Panc1 (cell line): ENCODE results near the gene PCNX1. TPM values are rescaled to one million over a fixed set of nuclear protein-coding genes. Genes with fewer than 3 reads are reported as not detected.

Experiments
- ATAC-seq: fragments of 200-7000 bp; cut with Tn5 transposase; 2 replicates; pipeline ENCODE4 v1.9.1; 2020; ENCODE audit warnings: mild to moderate bottlenecking, moderate library complexity
- BruUV-seq: library from RNA; stranded (reverse); fragments of 400-500 nt; replicated peaks from 2 replicates; lab custom pipeline; 2021; lab: Mats Ljungman, UMichigan
- CTCF ChIA-PET: fragments of 300-600 bp; sonication (Branson Sonifier 250); formaldehyde crosslinking; loops from one replicate; lab custom pipeline; 2022; ENCODE audit warnings: antibody characterized with exemption; lab: Charles Lee
- POLR2A ChIA-PET: fragments of 300-600 bp; sonication (Branson Sonifier 250); formaldehyde crosslinking; loops from one replicate; lab custom pipeline; 2022; ENCODE audit warnings: antibody characterized with exemption; lab: Charles Lee
- DNase-seq: peaks from one replicate; pipeline ENCODE4 v3.0.0-alpha.2; 2010; ENCODE audit warnings: low read depth, low spot score
- H3K27ac ChIP-seq: 2 replicates; pipeline ENCODE4 v1.5.1; 2011; ENCODE audit warnings: mild to moderate bottlenecking, low read length, inconsistent platforms
- H3K27me3 ChIP-seq: fragments of 200-500 bp; sonication (Bioruptor generic); 2 replicates; pipeline ENCODE4 v1.6.0; 2014; ENCODE audit warnings: low read length, inconsistent platforms; ENCODE audit not compliant: control insufficient read depth, insufficient read depth
- H3K36me3 ChIP-seq: fragments of 200-500 bp; sonication (Bioruptor generic); 2 replicates; pipeline ENCODE4 v1.5.1; 2014; ENCODE audit warnings: inconsistent platforms, mild to moderate bottlenecking, low read length, moderate library complexity; ENCODE audit not compliant: control insufficient read depth, insufficient read depth
- H3K4me1 ChIP-seq: 2 replicates; pipeline ENCODE4 v1.5.1; 2011; ENCODE audit warnings: inconsistent platforms, mild to moderate bottlenecking, low read length, moderate library complexity; ENCODE audit not compliant: control insufficient read depth, insufficient read depth
- H3K4me3 ChIP-seq, 2 experiments: 2 replicates each; pipeline ENCODE4 v1.5.1; 2011 to 2012; ENCODE audit warnings: low read depth in 2 of 2, low read length in 2 of 2, mild to moderate bottlenecking in 2 of 2, inconsistent platforms in 1 of 2, moderate library complexity in 1 of 2
- H3K9me3 ChIP-seq: fragments of 200-500 bp; sonication (Bioruptor generic); 2 replicates; pipeline ENCODE4 v1.5.1; 2014; ENCODE audit warnings: low read depth, mild to moderate bottlenecking, inconsistent platforms, low read length, moderate library complexity; ENCODE audit not compliant: control insufficient read depth, insufficient read depth
- POLR2AphosphoS5 ChIP-seq: IDR thresholded peaks from 2 replicates; pipeline ENCODE4 v1.6.1; 2012; ENCODE audit warnings: mild to moderate bottlenecking, low read depth, low read length, moderate library complexity
- SIN3A ChIP-seq: IDR thresholded peaks from 2 replicates; pipeline ENCODE4 v1.6.1; 2012; ENCODE audit warnings: low read depth, mild to moderate bottlenecking, low read length, moderate library complexity, borderline replicate concordance; ENCODE audit not compliant: insufficient read depth
- TCF7L2 ChIP-seq: IDR thresholded peaks from 2 replicates; pipeline ENCODE4 v1.6.1; 2011; ENCODE audit warnings: mild to moderate bottlenecking, low read depth, low read length, inconsistent platforms
- in situ Hi-C: cut with HindIII; loops from 2 replicates; pipeline ENCODE4 v1.10.0; 2016; ENCODE audit warnings: low sequenced_read_pairs, low pct_unique_long_range_greater_than_20kb
- intact Hi-C: fragments of 100-400 bp; cut with micrococcal nuclease; formaldehyde crosslinking; loops from one replicate; pipeline ENCODE4 v1.10.0; 2022; ENCODE audit not compliant: unreplicated experiment
- total RNA-seq: library from RNA; stranded (reverse); gene quantifications from one replicate; pipeline ENCODE4 v1.2.1, GENCODE V29; 2021; ENCODE audit not compliant: unreplicated experiment
- TF ChIP-seq, protein P1 (sequence below), 2 experiments: IDR thresholded peaks; 2 replicates each; pipeline ENCODE4 v1.6.1; 2011 to 2012; ENCODE audit warnings: low read depth in 2 of 2, control low read depth in 1 of 2, low read length in 1 of 2, mild to moderate bottlenecking in 1 of 2, moderate library complexity in 1 of 2; ENCODE audit not compliant: insufficient read depth in 1 of 2
- TF ChIP-seq, protein P2 (sequence below): fragments of 450-650 bp; IDR thresholded peaks from 2 replicates; pipeline ENCODE4 v1.5.1; 2017; ENCODE audit warnings: mild to moderate bottlenecking

The PCNX1 gene
- total RNA-seq, 1 experiment from 2014 or later: 30.5 TPM

DNA sequence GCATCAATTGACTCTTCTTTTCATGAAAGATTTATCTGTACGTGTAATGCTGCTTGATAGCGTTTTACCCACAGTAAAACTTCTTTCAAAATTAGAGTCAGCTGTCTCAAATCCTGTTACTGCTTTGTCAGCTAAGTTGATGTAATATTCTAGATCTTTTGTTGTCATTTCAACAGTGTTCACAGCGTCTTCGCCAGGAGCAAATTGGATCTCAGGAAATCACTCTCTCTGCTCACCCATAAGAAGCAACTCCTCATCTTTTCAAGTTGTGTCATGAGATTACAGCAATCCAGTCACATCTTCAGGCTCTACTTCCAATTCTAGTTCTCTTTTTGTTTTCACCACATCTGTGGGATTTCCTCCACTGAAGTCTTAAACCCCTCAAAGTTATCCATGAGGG is 9.5 kb downstream of the PCNX1 start:
- ATAC-seq (no peak), DNase-seq (no peak)
- H3K9me3 ChIP-seq: no peaks in the 10 kb centered on the region
- peaks cover 5% of the 10 kb centered on the region; the same call in 1 of the 2 replicates for H3K4me1 ChIP-seq
- no peaks in the 10 kb centered on the region for H3K27me3 ChIP-seq
- intact Hi-C loops (no loop called here), in situ Hi-C loops (no loop called here)
- H3K27ac ChIP-seq: no peak overlapping the region
- POLR2A ChIA-PET: no interaction called here
- H3K36me3 ChIP-seq: no peaks in the 10 kb centered on the region
- BruUV-seq: no TSS peak
- TF ChIP-seq POLR2AphosphoS5 (no peak), TCF7L2 (no peak), SIN3A (no peak)
- TF ChIP-seq, protein P1, sequence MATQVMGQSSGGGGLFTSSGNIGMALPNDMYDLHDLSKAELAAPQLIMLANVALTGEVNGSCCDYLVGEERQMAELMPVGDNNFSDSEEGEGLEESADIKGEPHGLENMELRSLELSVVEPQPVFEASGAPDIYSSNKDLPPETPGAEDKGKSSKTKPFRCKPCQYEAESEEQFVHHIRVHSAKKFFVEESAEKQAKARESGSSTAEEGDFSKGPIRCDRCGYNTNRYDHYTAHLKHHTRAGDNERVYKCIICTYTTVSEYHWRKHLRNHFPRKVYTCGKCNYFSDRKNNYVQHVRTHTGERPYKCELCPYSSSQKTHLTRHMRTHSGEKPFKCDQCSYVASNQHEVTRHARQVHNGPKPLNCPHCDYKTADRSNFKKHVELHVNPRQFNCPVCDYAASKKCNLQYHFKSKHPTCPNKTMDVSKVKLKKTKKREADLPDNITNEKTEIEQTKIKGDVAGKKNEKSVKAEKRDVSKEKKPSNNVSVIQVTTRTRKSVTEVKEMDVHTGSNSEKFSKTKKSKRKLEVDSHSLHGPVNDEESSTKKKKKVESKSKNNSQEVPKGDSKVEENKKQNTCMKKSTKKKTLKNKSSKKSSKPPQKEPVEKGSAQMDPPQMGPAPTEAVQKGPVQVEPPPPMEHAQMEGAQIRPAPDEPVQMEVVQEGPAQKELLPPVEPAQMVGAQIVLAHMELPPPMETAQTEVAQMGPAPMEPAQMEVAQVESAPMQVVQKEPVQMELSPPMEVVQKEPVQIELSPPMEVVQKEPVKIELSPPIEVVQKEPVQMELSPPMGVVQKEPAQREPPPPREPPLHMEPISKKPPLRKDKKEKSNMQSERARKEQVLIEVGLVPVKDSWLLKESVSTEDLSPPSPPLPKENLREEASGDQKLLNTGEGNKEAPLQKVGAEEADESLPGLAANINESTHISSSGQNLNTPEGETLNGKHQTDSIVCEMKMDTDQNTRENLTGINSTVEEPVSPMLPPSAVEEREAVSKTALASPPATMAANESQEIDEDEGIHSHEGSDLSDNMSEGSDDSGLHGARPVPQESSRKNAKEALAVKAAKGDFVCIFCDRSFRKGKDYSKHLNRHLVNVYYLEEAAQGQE (IDR thresholded peaks at IDR 0.05; ENCODE audit: insufficient read depth in 1 of 2, low read depth in 2 of 2, low read length in 1 of 2): no peak
- no peak overlapping the region for H3K4me3 ChIP-seq
- CTCF ChIA-PET: no interaction called here

DNA sequence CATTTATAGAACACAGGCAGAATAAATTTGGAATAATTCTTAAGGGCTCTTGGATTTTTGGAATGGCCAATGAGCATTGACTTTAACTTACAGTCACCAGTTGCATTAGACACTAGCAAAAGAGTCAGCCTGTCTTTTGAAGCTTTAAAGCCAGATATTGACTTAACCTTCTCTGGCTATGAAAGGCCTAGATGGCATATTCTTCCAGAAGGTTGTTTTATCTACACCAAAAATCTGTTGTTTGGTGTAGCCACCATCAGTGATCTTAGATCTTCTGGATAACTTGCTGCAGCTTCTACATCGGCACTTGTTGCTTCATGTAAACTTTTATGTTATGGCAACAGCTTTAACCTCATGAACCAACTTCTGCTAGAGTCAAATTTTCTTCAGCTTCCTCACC is 10.4 kb downstream of the PCNX1 start:
- Histone ChIP-seq H3K27me3 (no peaks in the 10 kb centered on the region), H3K4me1 (peaks cover 7% of the 10 kb centered on the region; the same call in 1 of the 2 replicates), H3K4me3 (no peak overlapping the region), H3K9me3 (no peaks in the 10 kb centered on the region), H3K36me3 (no peaks in the 10 kb centered on the region), H3K27ac (no peak overlapping the region)
- DNase-seq: no peak
- BruUV-seq: no TSS peak
- in situ Hi-C loops (no loop called here), intact Hi-C loops (no loop called here)
- ChIA-PET CTCF (no interaction called here), POLR2A (no interaction called here)
- ATAC-seq: no peak
- TF ChIP-seq TCF7L2 (no peak), SIN3A (no peak), POLR2AphosphoS5 (no peak)
- TF ChIP-seq, protein P1 (IDR thresholded peaks at IDR 0.05; ENCODE audit: insufficient read depth in 1 of 2, low read depth in 2 of 2, low read length in 1 of 2): no peak
- TF ChIP-seq, protein P2, sequence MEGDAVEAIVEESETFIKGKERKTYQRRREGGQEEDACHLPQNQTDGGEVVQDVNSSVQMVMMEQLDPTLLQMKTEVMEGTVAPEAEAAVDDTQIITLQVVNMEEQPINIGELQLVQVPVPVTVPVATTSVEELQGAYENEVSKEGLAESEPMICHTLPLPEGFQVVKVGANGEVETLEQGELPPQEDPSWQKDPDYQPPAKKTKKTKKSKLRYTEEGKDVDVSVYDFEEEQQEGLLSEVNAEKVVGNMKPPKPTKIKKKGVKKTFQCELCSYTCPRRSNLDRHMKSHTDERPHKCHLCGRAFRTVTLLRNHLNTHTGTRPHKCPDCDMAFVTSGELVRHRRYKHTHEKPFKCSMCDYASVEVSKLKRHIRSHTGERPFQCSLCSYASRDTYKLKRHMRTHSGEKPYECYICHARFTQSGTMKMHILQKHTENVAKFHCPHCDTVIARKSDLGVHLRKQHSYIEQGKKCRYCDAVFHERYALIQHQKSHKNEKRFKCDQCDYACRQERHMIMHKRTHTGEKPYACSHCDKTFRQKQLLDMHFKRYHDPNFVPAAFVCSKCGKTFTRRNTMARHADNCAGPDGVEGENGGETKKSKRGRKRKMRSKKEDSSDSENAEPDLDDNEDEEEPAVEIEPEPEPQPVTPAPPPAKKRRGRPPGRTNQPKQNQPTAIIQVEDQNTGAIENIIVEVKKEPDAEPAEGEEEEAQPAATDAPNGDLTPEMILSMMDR: no peak
